ENCODE measurements around the gene JUN. TPM values are rescaled to one million over a fixed set of nuclear protein-coding genes. Genes with fewer than 3 reads are reported as not detected.
A peak's percentile ranks its signal among the peaks of the same experiment; 100 is the strongest.

The JUN gene
- total RNA-seq, 4 donors from 2014 or later: 41.2 to 104 (median 90.8) TPM

DNA sequence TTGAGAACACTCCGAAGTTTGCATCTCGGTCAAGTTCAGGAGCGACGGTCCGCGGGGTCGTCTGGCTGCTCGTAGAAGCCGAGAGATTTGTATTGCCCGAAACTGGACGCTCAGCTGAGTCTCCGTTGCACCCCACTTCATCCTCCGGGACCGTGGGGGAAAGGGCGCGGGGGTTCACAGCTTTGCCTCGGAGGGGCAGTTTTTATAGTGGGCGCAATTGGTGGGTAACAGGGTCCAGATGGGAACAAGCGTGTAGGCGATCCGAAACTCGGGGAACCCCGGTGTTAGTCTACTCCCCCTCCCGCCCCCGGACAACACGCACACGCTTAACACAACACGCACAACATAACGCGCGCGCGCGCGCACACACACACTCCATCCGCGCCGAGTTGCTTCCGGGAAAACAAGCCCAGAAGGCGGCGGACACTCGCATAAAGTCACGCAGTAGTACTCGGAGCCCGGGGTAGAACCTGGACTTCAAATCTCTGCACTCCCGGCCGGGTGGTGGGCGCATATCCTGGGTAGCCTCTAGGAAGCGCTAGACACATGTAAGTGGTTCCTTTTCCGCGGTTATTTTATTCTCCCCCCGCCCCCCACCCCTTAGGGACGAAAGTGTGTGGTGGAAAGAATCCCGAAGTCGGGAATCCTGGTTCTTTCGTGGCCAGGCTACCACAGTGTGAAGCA lies 1.1 kb upstream of the JUN start:
- peaks cover 9 to 23% of the 10 kb centered on the region in 2 donors for H3K4me1 ChIP-seq
- in situ Hi-C loops (cut with MboI; ENCODE audit: low sequenced_read_pairs in 4 of 4) (loop anchor here (10.0 to 25.0 kb wide), 5 partner anchors 102 to 910 kb away; partner anchors contain the start of gene FGGY (in 4 of the 4)), intact Hi-C loops (cut with DNase I; ENCODE audit: low total_unique reads) (loop anchor here (1.0 to 10.0 kb wide), 15 partner anchors 31 to 907 kb away; no protein-coding TSS in a partner anchor)

GRCh38 chr1:58783090-58783992 lies 506 bp downstream of the JUN start:
- Histone ChIP-seq H3K27ac (peak overlapping the region; percentile 91 to 100 (median 99)), H3K4me3 (peak overlapping the region; percentile 76 to 97 (median 94)), H3K9me3 (no peaks in the 10 kb centered on the region), H3K36me3 (peaks cover 0 to 8% of the 10 kb centered on the region in 2 donors), H3K4me1 (peaks cover 14 to 25% of the 10 kb centered on the region in 2 donors), H3K27me3 (no peaks in the 10 kb centered on the region)
- intact Hi-C loops (cut with DNase I; ENCODE audit: low total_unique reads): loop anchor here (1.0 to 10.0 kb wide), 10 partner anchors 99 to 909 kb away; no protein-coding TSS in a partner anchor
- in situ Hi-C loops (cut with MboI; ENCODE audit: low sequenced_read_pairs in 4 of 4): loop anchor here (10.0 to 25.0 kb wide), 5 partner anchors 104 to 911 kb away; partner anchors contain the start of gene FGGY (in 4 of the 4)
- peak; percentile 9 to 11 for ATAC-seq
- no peak for TF ChIP-seq CTCF (IDR thresholded peaks at IDR 0.05 in 4 of 5, conservative IDR thresholded peaks at IDR 0.05 in 1 of 5)
- no peak for TF ChIP-seq POLR2A (IDR thresholded peaks at IDR 0.05)
- peak; percentile 19 to 51 for DNase-seq

More for the DNA sequence above, 1.1 kb upstream of the JUN start:
- DNase-seq (peak; percentile 78 to 92), ATAC-seq (peak; percentile 36 to 40)
- no peaks in the 10 kb centered on the region for H3K9me3 ChIP-seq
- peaks cover 0 to 8% of the 10 kb centered on the region in 2 donors for H3K36me3 ChIP-seq
- H3K4me3 ChIP-seq: peak overlapping the region; percentile 58 to 97 (median 92)
- H3K27me3 ChIP-seq: no peaks in the 10 kb centered on the region
- TF ChIP-seq POLR2A (IDR thresholded peaks at IDR 0.05) (peak in 1 of 2 donors; percentile 42), CTCF (IDR thresholded peaks at IDR 0.05 in 4 of 5, conservative IDR thresholded peaks at IDR 0.05 in 1 of 5) (peak; percentile 58 to 72 (median 68))
- H3K27ac ChIP-seq: peak overlapping the region; percentile 91 to 100 (median 99)

- H3K27me3 ChIP-seq: no peaks in the 10 kb centered on the region
- peaks cover 14 to 25% of the 10 kb centered on the region in 2 donors for H3K4me1 ChIP-seq
- DNase-seq (peak; percentile 16 to 55), ATAC-seq (no peak)
- no peak for TF ChIP-seq POLR2A (IDR thresholded peaks at IDR 0.05)
- peak in 1 of 5 experiments; percentile 9 for TF ChIP-seq CTCF (IDR thresholded peaks at IDR 0.05 in 4 of 5, conservative IDR thresholded peaks at IDR 0.05 in 1 of 5)
- H3K27ac ChIP-seq: peak overlapping the region; percentile 91 to 100 (median 99)
- peaks cover 0 to 8% of the 10 kb centered on the region in 2 donors for H3K36me3 ChIP-seq
- H3K4me3 ChIP-seq: peak overlapping the region; percentile 76 to 97 (median 94)
- in situ Hi-C loops (cut with MboI; ENCODE audit: low sequenced_read_pairs in 4 of 4): loop anchor here (10.0 to 25.0 kb wide), 5 partner anchors 105 to 912 kb away; partner anchors contain the start of gene FGGY (in 4 of the 4)
- no peaks in the 10 kb centered on the region for H3K9me3 ChIP-seq
- intact Hi-C loops (cut with DNase I; ENCODE audit: low total_unique reads): loop anchor here (1.0 to 10.0 kb wide), 10 partner anchors 100 to 910 kb away; no protein-coding TSS in a partner anchor
Measured at GRCh38 chr1:58782178-58783089, 1.4 kb downstream of the JUN start.
